Hindlimb muscle (tissue), 1 donor: ENCODE data around the gene SLC44A3. TPM values are rescaled to one million over a fixed set of nuclear protein-coding genes. Genes with fewer than 3 reads are reported as not detected.
"Not testable (repeated sequence)": the region's sequence is repeated elsewhere in the genome, so short reads cannot be mapped to it uniquely, and the experiment has no call there.

ENCODE experiments used
- DNase-seq: peaks from one replicate; pipeline ENCODE4 v3.0.0-alpha.2; 2013
- polyA plus RNA-seq: library from polyadenylated mRNA; unstranded; fragments of 120-200 nt; gene quantifications from one replicate; pipeline ENCODE4 v1.2.1, GENCODE V29; 2013; ENCODE audit not compliant: insufficient read length

Gene SLC44A3
- polyA plus RNA-seq, 1 donor = 4.6 TPM

- no peak for DNase-seq
Observed at GRCh38 chr1:94836891-94837290, 16.7 kb downstream of the SLC44A3 start.

- DNase-seq = not testable (repeated sequence)
Observed at GRCh38 chr1:94840381-94840780, 20.2 kb downstream of the SLC44A3 start.

- no peak for DNase-seq
Observed at GRCh38 chr1:94840808-94841207, 20.7 kb downstream of the SLC44A3 start.

GRCh38 chr1:94843430-94843829, 23.3 kb downstream of the SLC44A3 start:
- DNase-seq = no peak

GRCh38 chr1:94843846-94844245, 23.7 kb downstream of the SLC44A3 start:
- DNase-seq = no peak

GRCh38 chr1:94846308-94846707, 26.2 kb downstream of the SLC44A3 start:
- DNase-seq = no peak

GRCh38 chr1:94851571-94851970, 31.4 kb downstream of the SLC44A3 start:
- DNase-seq = no peak

GRCh38 chr1:94852788-94853187, 32.6 kb downstream of the SLC44A3 start:
- no peak for DNase-seq

GRCh38 chr1:94854458-94855306, 34.5 kb downstream of the SLC44A3 start:
- DNase-seq = peak; percentile 93

GRCh38 chr1:94855307-94855700, 35.1 kb downstream of the SLC44A3 start:
- no peak for DNase-seq

- DNase-seq = no peak
Observed at GRCh38 chr1:94856004-94856403, 35.8 kb downstream of the SLC44A3 start.

- DNase-seq = no peak
Observed at GRCh38 chr1:94856868-94857267, 36.7 kb downstream of the SLC44A3 start.

- DNase-seq = no peak
Observed at GRCh38 chr1:94858276-94858675, 38.1 kb downstream of the SLC44A3 start.

- no peak for DNase-seq
Observed at GRCh38 chr1:94859174-94859573, 39.0 kb downstream of the SLC44A3 start.

- no peak for DNase-seq
Observed at GRCh38 chr1:94862718-94863117, 42.6 kb downstream of the SLC44A3 start.

- peak; percentile 72 for DNase-seq
Observed at GRCh38 chr1:94863297-94863911, 43.2 kb downstream of the SLC44A3 start.

- DNase-seq = peak; percentile 56
Observed at GRCh38 chr1:94863919-94864318, 43.8 kb downstream of the SLC44A3 start.

GRCh38 chr1:94864821-94865220, 44.7 kb downstream of the SLC44A3 start:
- peak; percentile 43 for DNase-seq

- peak; percentile 55 for DNase-seq
Observed at GRCh38 chr1:94865360-94865759, 45.2 kb downstream of the SLC44A3 start.

GRCh38 chr1:94866164-94866807, 46.1 kb downstream of the SLC44A3 start:
- peak; percentile 33 for DNase-seq

- DNase-seq = no peak
Observed at GRCh38 chr1:94871031-94871430, 50.9 kb downstream of the SLC44A3 start.

GRCh38 chr1:94872771-94873495, 52.8 kb downstream of the SLC44A3 start:
- no peak for DNase-seq
